GM12878 (cell line): ENCODE results near the gene BNC2. TPM values are rescaled to one million over a fixed set of nuclear protein-coding genes. Genes with fewer than 3 reads are reported as not detected.

Experiments
- ATAC-seq: fragments of 200-7000 bp; cut with Tn5 transposase; 3 replicates; pipeline ENCODE4 v1.9.1; 2020; ENCODE audit warnings: mild to moderate bottlenecking, moderate library complexity
- BruUV-seq: library from RNA; stranded (reverse); fragments of 400-500 nt; replicated peaks from 2 replicates; lab custom pipeline; 2021; lab: Mats Ljungman, UMichigan
- CTCF ChIA-PET: fragments of 300-600 bp; sonication (Branson Sonifier 250); formaldehyde crosslinking; extraction: SDS; loops from one replicate; lab custom pipeline; 2021; ENCODE audit warnings: inconsistent platforms; lab: Yijun Ruan, JAX
- POLR2A ChIA-PET: fragments of 350-600 bp; formaldehyde crosslinking; extraction: SDS; loops from one replicate; lab custom pipeline; 2021; ENCODE audit warnings: inconsistent platforms; lab: Charles Lee
- RAD21 ChIA-PET: fragments of 300-600 bp; sonication (Branson Sonifier 250); formaldehyde crosslinking; loops from one replicate; lab custom pipeline; 2023; ENCODE audit warnings: antibody characterized with exemption; ENCODE audit not compliant: unreplicated experiment; lab: Charles Lee
- SMC1A ChIA-PET: fragments of 300-600 bp; sonication (Branson Sonifier 250); formaldehyde crosslinking; loops from one replicate; lab custom pipeline; 2023; ENCODE audit not compliant: unreplicated experiment, uncharacterized antibody; lab: Charles Lee
- DNase-seq: peaks from one replicate; pipeline ENCODE4 v3.0.0-alpha.2; 2011; ENCODE audit warnings: low read depth, low spot score
- FAIRE-seq: peaks from 3 replicates; lab custom pipeline; 2011; peaks lifted over from hg19 to GRCh38; lab: Jason Lieb, UNC
- H2AFZ ChIP-seq: 2 replicates; pipeline ENCODE4 v1.6.0; 2011; ENCODE audit warnings: low read depth, low read length, control low read depth; ENCODE audit not compliant: control insufficient read depth
- H3K27ac ChIP-seq: 2 replicates; pipeline ENCODE4 v1.5.1; 2011; ENCODE audit warnings: control low read depth; ENCODE audit not compliant: control insufficient read depth, insufficient read depth
- H3K27me3 ChIP-seq, 2 experiments: replicated peaks in 1 of 2; 2 replicates each; pipeline versions ENCODE4 v1.6.0 to v1.6.1; 2011; ENCODE audit warnings: low read length in 1 of 2; ENCODE audit not compliant: control insufficient read depth in 2 of 2, insufficient read depth in 2 of 2
- H3K36me3 ChIP-seq, 2 experiments: 2 replicates each; pipeline ENCODE4 v1.5.1; 2011; ENCODE audit warnings: low read length in 1 of 2; ENCODE audit not compliant: control insufficient read depth in 2 of 2, insufficient read depth in 2 of 2
- H3K4me1 ChIP-seq: 2 replicates; pipeline ENCODE4 v1.6.1; 2011; ENCODE audit warnings: mild to moderate bottlenecking, low read length, moderate library complexity, mixed read lengths; ENCODE audit not compliant: control insufficient read depth, insufficient read depth
- H3K4me2 ChIP-seq: 2 replicates; pipeline ENCODE4 v1.6.0; 2011; ENCODE audit warnings: control low read depth; ENCODE audit not compliant: control insufficient read depth, insufficient read depth
- H3K4me3 ChIP-seq: fragments of 200-600 bp; sonication (generic); 2 replicates; pipeline ENCODE4 v1.5.1; 2016
- H3K79me2 ChIP-seq: 2 replicates; pipeline ENCODE4 v1.6.0; 2011; ENCODE audit warnings: low read length; ENCODE audit not compliant: control insufficient read depth, insufficient read depth
- H3K9ac ChIP-seq: 2 replicates; pipeline ENCODE4 v1.8.0; 2011; ENCODE audit warnings: low read length, control low read depth, mixed read lengths; ENCODE audit not compliant: control insufficient read depth, insufficient read depth
- H3K9me3 ChIP-seq: replicated peaks from 3 replicates; pipeline ENCODE4 v1.5.1; 2011; ENCODE audit warnings: mild to moderate bottlenecking, low read length; ENCODE audit not compliant: control insufficient read depth, insufficient read depth
- H4K20me1 ChIP-seq: 2 replicates; pipeline ENCODE4 v1.6.0; 2011; ENCODE audit not compliant: control insufficient read depth, insufficient read depth
- ASH2L ChIP-seq: fragments of 300-600, 200-600 bp; sonication (generic); IDR thresholded peaks from 2 replicates; pipeline ENCODE4 v1.6.1; 2017; ENCODE audit warnings: low read depth, mild to moderate bottlenecking, borderline replicate concordance
- EGR1 ChIP-seq, 2 experiments: IDR thresholded peaks; 1 replicate in 1 of 2; 2 replicates in 1 of 2; pipeline ENCODE4 v1.6.1; 2011 to 2012; ENCODE audit warnings: low read depth in 2 of 2, low read length in 2 of 2, borderline replicate concordance in 1 of 2, mild to moderate bottlenecking in 1 of 2, moderate library complexity in 1 of 2
- FOS ChIP-seq: IDR thresholded peaks from 3 replicates; pipeline ENCODE4 v1.6.1; 2011; ENCODE audit warnings: borderline replicate concordance; ENCODE audit not compliant: insufficient read length; ENCODE audit errors: extremely low read depth
- HDAC6 ChIP-seq: fragments of 200-600 bp; sonication (generic); IDR thresholded peaks from one replicate; pipeline ENCODE4 v1.8.0; 2017; ENCODE audit warnings: antibody characterized with exemption; ENCODE audit not compliant: unreplicated experiment
- KAT2A ChIP-seq: conservative IDR thresholded peaks from 2 replicates; pipeline ENCODE4 v1.6.1; 2011; ENCODE audit warnings: low read depth, low read length; ENCODE audit not compliant: control insufficient read depth
- NKRF ChIP-seq: fragments of 450-650 bp; conservative IDR thresholded peaks from 2 replicates; pipeline ENCODE4 v1.6.1; 2017; ENCODE audit warnings: mild to moderate bottlenecking, moderate library complexity
- ZNF217 ChIP-seq: fragments of 450-650 bp; IDR thresholded peaks from 2 replicates; pipeline ENCODE4 v1.6.1; 2017; ENCODE audit warnings: antibody characterized with exemption, mild to moderate bottlenecking
- WGBS: methylation state at CpG from one replicate; pipeline ENCODE4 v1.1.6; 2016; ENCODE audit warnings: low lambda C conversion rate; ENCODE audit not compliant: insufficient replicate concordance, insufficient coverage; ENCODE audit errors: missing lambda C conversion rate; 5-methylcytosine and 5-hydroxymethylcytosine counted together
- in situ Hi-C: fragments of 300-500 bp; cut with MboI; formaldehyde crosslinking; loops from 9 replicates; pipeline ENCODE4 v1.14.3; 2018; ENCODE audit warnings: mixed read lengths
- intact Hi-C: fragments of 100-400 bp; cut with micrococcal nuclease; formaldehyde crosslinking; loops from one replicate; pipeline ENCODE4 v1.14.2; 2022; ENCODE audit not compliant: unreplicated experiment
- polyA plus RNA-seq, 11 experiments: library from polyadenylated mRNA; depleted of rRNA in 4 of 11; unstranded in 6 of 11; stranded (reverse) in 5 of 11; fragments of >200 nt; fragmentation: Nextera tagmentation in 4 of 11; fragmentation: Illumina TruSeq in 1 of 11; extraction: Ambion mirVana in 4 of 11; extraction: Trizol in 1 of 11; gene quantifications; 1 replicate in 1 of 11; 2 replicates in 10 of 11; pipeline versions ENCODE4 v1.2.1 to v1.2.3, GENCODE V29; 2011 to 2016; ENCODE audit warnings: inconsistent platforms in 2 of 11, missing spikeins in 2 of 11, low read depth in 1 of 11
- total RNA-seq, 4 experiments: library from RNA; depleted of rRNA in 3 of 4; stranded (reverse); fragments of >200 nt in 3 of 4; fragmentation: Illumina TruSeq in 1 of 4; extraction: Trizol in 1 of 4; gene quantifications; 2 replicates each; pipeline versions ENCODE4 v1.2.1 to v1.2.3, GENCODE V29; 2013 to 2021

BNC2 gene
- total and polyA plus RNA-seq, 10 of the 15 experiments (the other 5 are each of a cell fraction or from before 2014, with no cell fraction given): 0.05 to 14.5 (median 0.26) TPM

- WGBS: 7% methylated on average over 2 of the region's 2 CpGs
- Histone ChIP-seq H3K4me1 (no peaks in the 10 kb centered on the region), H3K9me3 (no peaks in the 10 kb centered on the region), H3K27me3 (no peaks in the 10 kb centered on the region), H3K79me2 (no peaks in the 10 kb centered on the region), H3K4me3 (no peak overlapping the region), H2AFZ (no peak overlapping the region), H3K9ac (no peak overlapping the region), H3K4me2 (no peak overlapping the region), H3K36me3 (no peaks in the 10 kb centered on the region), H3K27ac (no peak overlapping the region), H4K20me1 (no peaks in the 10 kb centered on the region)
- RAD21 ChIA-PET: interaction anchor here (1.1 kb wide), 1 partner anchor 74 kb away, joined by 3 read pairs; no protein-coding TSS in a partner anchor
- FAIRE-seq (no peak), DNase-seq (no peak), ATAC-seq (no peak)
- CTCF ChIA-PET: interaction anchor here (1.3 to 1.9 kb wide), 2 partner anchors 10 to 20 kb away, joined by 4 to 6 read pairs; no protein-coding TSS in a partner anchor
- SMC1A ChIA-PET: interaction anchor here (0.7 to 2.3 kb wide), 7 partner anchors 9 to 330 kb away, joined by 3 to 11 read pairs (median 4); no protein-coding TSS in a partner anchor
- TF ChIP-seq EGR1 (IDR thresholded peaks at IDR 0.05; ENCODE audit: borderline replicate concordance in 1 of 2, low read depth in 2 of 2, low read length in 2 of 2): no peak
- TF ChIP-seq NKRF: no peak
- no peak for TF ChIP-seq KAT2A
- TF ChIP-seq ASH2L: no peak
- no peak for TF ChIP-seq HDAC6
- TF ChIP-seq FOS: no peak
- no peak for TF ChIP-seq ZNF217
- intact Hi-C loops (no loop called here), in situ Hi-C loops (no loop called here)
- no TSS peak for BruUV-seq
- POLR2A ChIA-PET: no interaction called here
These were observed 337.6 kb downstream of the BNC2 start for GRCh38 chr9:16532681-16533450.
